NB4 (cell line): ENCODE measurements around the gene CPZ.

Experiments used
- DNase-seq: peaks from one replicate; pipeline ENCODE4 v3.0.0; 2010; ENCODE audit warnings: low read depth
- H3K4me3 ChIP-seq: one replicate; pipeline ENCODE4 v1.5.1; 2011; ENCODE audit warnings: mild to moderate bottlenecking, low read depth, low read length, moderate library complexity
- MYC ChIP-seq: IDR thresholded peaks from 2 replicates; pipeline ENCODE4 v1.6.1; 2011; ENCODE audit warnings: low read depth, low read length
- POLR2A ChIP-seq: IDR thresholded peaks from 2 replicates; pipeline ENCODE4 v1.6.1; 2011; ENCODE audit warnings: mild to moderate bottlenecking; ENCODE audit not compliant: insufficient read length; ENCODE audit errors: extremely low read depth
- TF ChIP-seq, protein P1 (sequence below): IDR thresholded peaks from 2 replicates; pipeline ENCODE4 v1.6.1; 2011; ENCODE audit warnings: low read depth, low read length
- TF ChIP-seq, protein P2 (sequence below): IDR thresholded peaks from one replicate; pipeline ENCODE4 v1.5.1; 2012; ENCODE audit warnings: low read depth, low read length

Gene CPZ

GRCh38 chr4:8641931-8642650 is 49.5 kb downstream of the CPZ start:
- H3K4me3 ChIP-seq = no peak overlapping the region
- DNase-seq = no peak
- TF ChIP-seq MYC (no peak), POLR2A (no peak)
- TF ChIP-seq, protein P1, sequence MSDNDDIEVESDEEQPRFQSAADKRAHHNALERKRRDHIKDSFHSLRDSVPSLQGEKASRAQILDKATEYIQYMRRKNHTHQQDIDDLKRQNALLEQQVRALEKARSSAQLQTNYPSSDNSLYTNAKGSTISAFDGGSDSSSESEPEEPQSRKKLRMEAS = no peak
- TF ChIP-seq, protein P2, sequence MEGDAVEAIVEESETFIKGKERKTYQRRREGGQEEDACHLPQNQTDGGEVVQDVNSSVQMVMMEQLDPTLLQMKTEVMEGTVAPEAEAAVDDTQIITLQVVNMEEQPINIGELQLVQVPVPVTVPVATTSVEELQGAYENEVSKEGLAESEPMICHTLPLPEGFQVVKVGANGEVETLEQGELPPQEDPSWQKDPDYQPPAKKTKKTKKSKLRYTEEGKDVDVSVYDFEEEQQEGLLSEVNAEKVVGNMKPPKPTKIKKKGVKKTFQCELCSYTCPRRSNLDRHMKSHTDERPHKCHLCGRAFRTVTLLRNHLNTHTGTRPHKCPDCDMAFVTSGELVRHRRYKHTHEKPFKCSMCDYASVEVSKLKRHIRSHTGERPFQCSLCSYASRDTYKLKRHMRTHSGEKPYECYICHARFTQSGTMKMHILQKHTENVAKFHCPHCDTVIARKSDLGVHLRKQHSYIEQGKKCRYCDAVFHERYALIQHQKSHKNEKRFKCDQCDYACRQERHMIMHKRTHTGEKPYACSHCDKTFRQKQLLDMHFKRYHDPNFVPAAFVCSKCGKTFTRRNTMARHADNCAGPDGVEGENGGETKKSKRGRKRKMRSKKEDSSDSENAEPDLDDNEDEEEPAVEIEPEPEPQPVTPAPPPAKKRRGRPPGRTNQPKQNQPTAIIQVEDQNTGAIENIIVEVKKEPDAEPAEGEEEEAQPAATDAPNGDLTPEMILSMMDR = no peak

DNA sequence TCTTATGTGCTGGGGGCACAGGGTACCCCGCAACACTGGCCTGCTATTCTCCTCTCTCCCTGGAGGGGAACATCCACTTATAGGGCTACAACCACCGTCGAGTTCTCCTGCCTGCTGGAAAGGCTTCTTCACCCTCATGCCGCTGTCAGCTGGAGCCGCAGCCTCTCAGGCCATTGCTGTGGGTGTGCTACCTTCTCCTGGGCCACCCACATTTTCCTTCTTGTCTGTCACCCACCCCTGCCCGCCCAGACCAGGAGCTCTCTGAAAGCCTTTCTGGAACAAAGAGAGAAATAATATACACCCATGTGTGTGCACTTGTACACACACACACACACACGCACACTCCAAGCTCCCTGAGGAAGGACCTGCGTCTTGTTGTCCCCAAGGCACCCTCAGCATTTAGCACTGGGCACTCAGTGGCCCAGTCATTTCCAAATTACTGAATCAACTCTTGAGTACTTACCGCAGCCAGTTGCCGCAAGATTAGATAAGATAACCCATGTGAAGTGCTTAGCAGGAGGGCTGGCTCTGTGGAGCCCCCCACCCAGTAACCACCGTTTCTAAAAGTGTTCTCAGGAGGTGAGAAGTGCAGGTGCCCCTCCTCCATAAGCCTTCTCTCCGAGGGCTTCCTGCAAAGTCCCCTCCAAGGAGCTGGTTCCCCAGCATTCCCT is 50.2 kb downstream of the CPZ start:
- DNase-seq = no peak
- TF ChIP-seq MYC (no peak), POLR2A (no peak)
- TF ChIP-seq, protein P2 = no peak
- TF ChIP-seq, protein P1 = no peak
- H3K4me3 ChIP-seq = no peak overlapping the region

- no peak for DNase-seq
- no peak overlapping the region for H3K4me3 ChIP-seq
- TF ChIP-seq POLR2A (no peak), MYC (no peak)
- TF ChIP-seq, protein P1 = no peak
- TF ChIP-seq, protein P2 = no peak
Observed at GRCh38 chr4:8643441-8643840, 50.9 kb downstream of the CPZ start.

DNA sequence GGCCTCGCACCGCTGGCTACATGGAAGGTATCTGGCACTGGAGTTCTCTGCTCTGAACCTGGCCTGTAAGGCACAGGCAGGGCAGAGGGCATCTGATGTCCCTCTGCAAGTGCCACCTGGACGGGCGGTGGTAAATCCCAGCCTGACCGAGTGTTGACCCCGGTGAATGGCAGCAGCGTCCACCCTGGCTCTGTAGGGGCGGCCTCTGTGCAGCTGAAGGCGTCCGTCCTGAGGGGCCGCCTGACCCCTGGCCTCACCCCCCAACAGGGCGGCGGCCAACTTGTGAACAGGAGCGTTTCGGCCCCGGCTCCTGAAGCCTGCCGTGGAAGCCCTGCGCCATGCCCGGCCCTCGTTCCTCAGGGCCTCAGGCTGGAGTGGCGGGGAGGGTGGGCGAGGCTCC is 51.4 kb downstream of the CPZ start:
- H3K4me3 ChIP-seq = no peak overlapping the region
- TF ChIP-seq POLR2A = no peak
- no peak for DNase-seq

GRCh38 chr4:8644461-8644891 is 51.9 kb downstream of the CPZ start:
- TF ChIP-seq, protein P1 = no peak
- TF ChIP-seq MYC (no peak), POLR2A (no peak)
- TF ChIP-seq, protein P2 = no peak
- no peak for DNase-seq
- H3K4me3 ChIP-seq = no peak overlapping the region

GRCh38 chr4:8644966-8645752 is 52.6 kb downstream of the CPZ start:
- TF ChIP-seq, protein P2 = no peak
- no peak for TF ChIP-seq POLR2A
- TF ChIP-seq MYC = no peak
- TF ChIP-seq, protein P1 = no peak
- DNase-seq = no peak
- no peak overlapping the region for H3K4me3 ChIP-seq
